ENCODE results near the gene STK33. TPM values are rescaled to one million over a fixed set of nuclear protein-coding genes. Genes with fewer than 3 reads are reported as not detected.

Gene STK33
- total RNA-seq, 1 experiment from 2014 or later, result 3.9 TPM

- ATAC-seq (peak; percentile 49; the same call in 1 of the 2 replicates), DNase-seq (ENCODE audit: low read depth, low spot score) (no peak)
- BruUV-seq (replicated peaks), result no TSS peak
- intact Hi-C loops (cut with micrococcal nuclease; ENCODE audit: unreplicated experiment) (no loop called here), in situ Hi-C loops (cut with HindIII; ENCODE audit: low pct_unique_long_range_greater_than_20kb, low sequenced_read_pairs) (no loop called here)
- peaks cover 5% of the 10 kb centered on the region; the same call in 1 of the 2 replicates for H3K27me3 ChIP-seq (ENCODE audit: control insufficient read depth, insufficient read depth, low read length)
- no peaks in the 10 kb centered on the region for H3K4me1 ChIP-seq (ENCODE audit: control insufficient read depth, insufficient read depth, low read length)
- TF ChIP-seq TCF7L2 (IDR thresholded peaks at IDR 0.05; ENCODE audit: low read depth, low read length) (no peak), REST (IDR thresholded peaks at IDR 0.05; ENCODE audit: insufficient read depth in 1 of 2, low read depth in 2 of 2, low read length in 1 of 2) (no peak), SIN3A (IDR thresholded peaks at IDR 0.05; ENCODE audit: borderline replicate concordance, insufficient read depth, low read depth, low read length) (no peak), POLR2AphosphoS5 (IDR thresholded peaks at IDR 0.05; ENCODE audit: low read depth, low read length) (no peak)
- TF ChIP-seq, protein P1, sequence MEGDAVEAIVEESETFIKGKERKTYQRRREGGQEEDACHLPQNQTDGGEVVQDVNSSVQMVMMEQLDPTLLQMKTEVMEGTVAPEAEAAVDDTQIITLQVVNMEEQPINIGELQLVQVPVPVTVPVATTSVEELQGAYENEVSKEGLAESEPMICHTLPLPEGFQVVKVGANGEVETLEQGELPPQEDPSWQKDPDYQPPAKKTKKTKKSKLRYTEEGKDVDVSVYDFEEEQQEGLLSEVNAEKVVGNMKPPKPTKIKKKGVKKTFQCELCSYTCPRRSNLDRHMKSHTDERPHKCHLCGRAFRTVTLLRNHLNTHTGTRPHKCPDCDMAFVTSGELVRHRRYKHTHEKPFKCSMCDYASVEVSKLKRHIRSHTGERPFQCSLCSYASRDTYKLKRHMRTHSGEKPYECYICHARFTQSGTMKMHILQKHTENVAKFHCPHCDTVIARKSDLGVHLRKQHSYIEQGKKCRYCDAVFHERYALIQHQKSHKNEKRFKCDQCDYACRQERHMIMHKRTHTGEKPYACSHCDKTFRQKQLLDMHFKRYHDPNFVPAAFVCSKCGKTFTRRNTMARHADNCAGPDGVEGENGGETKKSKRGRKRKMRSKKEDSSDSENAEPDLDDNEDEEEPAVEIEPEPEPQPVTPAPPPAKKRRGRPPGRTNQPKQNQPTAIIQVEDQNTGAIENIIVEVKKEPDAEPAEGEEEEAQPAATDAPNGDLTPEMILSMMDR (IDR thresholded peaks at IDR 0.05), result no peak
- H3K36me3 ChIP-seq (ENCODE audit: control insufficient read depth, insufficient read depth, low read length), result no peaks in the 10 kb centered on the region
- ChIA-PET CTCF (no interaction called here), POLR2A (interaction anchor here (0.6 kb wide), 1 partner anchor 104 kb away, joined by 3 read pairs; no protein-coding TSS in a partner anchor)
- H3K9me3 ChIP-seq (ENCODE audit: control insufficient read depth, insufficient read depth, low read depth, low read length), result no peaks in the 10 kb centered on the region
- H3K4me3 ChIP-seq (ENCODE audit: low read depth in 2 of 2, low read length in 2 of 2), result no peak overlapping the region
- H3K27ac ChIP-seq (ENCODE audit: low read length), result no peak overlapping the region
Observed at GRCh38 chr11:8584082-8584481, 9.9 kb downstream of the STK33 start.

- no TSS peak for BruUV-seq (replicated peaks)
- CTCF ChIA-PET, result no interaction called here
Observed at GRCh38 chr11:8581300-8581699, 12.7 kb downstream of the STK33 start.

More at GRCh38 chr11:8581300-8581699, 12.7 kb downstream of the STK33 start:
- no peak overlapping the region for H3K27ac ChIP-seq (ENCODE audit: low read length)
- H3K4me1 ChIP-seq (ENCODE audit: control insufficient read depth, insufficient read depth, low read length), result no peaks in the 10 kb centered on the region
- ATAC-seq, result peak; percentile 58; the same call in 1 of the 2 replicates
- no peaks in the 10 kb centered on the region for H3K9me3 ChIP-seq (ENCODE audit: control insufficient read depth, insufficient read depth, low read depth, low read length)
- in situ Hi-C loops (cut with HindIII; ENCODE audit: low pct_unique_long_range_greater_than_20kb, low sequenced_read_pairs), result no loop called here
- POLR2A ChIA-PET, result no interaction called here
- peaks cover 5% of the 10 kb centered on the region; the same call in 1 of the 2 replicates for H3K27me3 ChIP-seq (ENCODE audit: control insufficient read depth, insufficient read depth, low read length)
- no peaks in the 10 kb centered on the region for H3K36me3 ChIP-seq (ENCODE audit: control insufficient read depth, insufficient read depth, low read length)
- intact Hi-C loops (cut with micrococcal nuclease; ENCODE audit: unreplicated experiment), result no loop called here
- DNase-seq (ENCODE audit: low read depth, low spot score), result no peak
- no peak overlapping the region for H3K4me3 ChIP-seq (ENCODE audit: low read depth in 2 of 2, low read length in 2 of 2)
- TF ChIP-seq SIN3A (IDR thresholded peaks at IDR 0.05; ENCODE audit: borderline replicate concordance, insufficient read depth, low read depth, low read length) (no peak), TCF7L2 (IDR thresholded peaks at IDR 0.05; ENCODE audit: low read depth, low read length) (no peak), POLR2AphosphoS5 (IDR thresholded peaks at IDR 0.05; ENCODE audit: low read depth, low read length) (no peak), REST (IDR thresholded peaks at IDR 0.05; ENCODE audit: insufficient read depth in 1 of 2, low read depth in 2 of 2, low read length in 1 of 2) (no peak)
- TF ChIP-seq, protein P1 (IDR thresholded peaks at IDR 0.05), result no peak

Data from Panc1 (cell line).